HG03457 (cell line): ENCODE data around the gene LLGL1.
"Not testable (repeated sequence)": the region's sequence is repeated elsewhere in the genome, so short reads cannot be mapped to it uniquely, and the experiment has no call there.

Experiments
- ATAC-seq: cut with Tn5 transposase; IDR thresholded peaks from one replicate; pipeline ENCODE4 v1.9.1; 2021; ENCODE audit warnings: moderate number of reproducible peaks; ENCODE audit not compliant: unreplicated experiment

Gene LLGL1

GRCh38 chr17:18191967-18192366, 33.5 kb upstream of the LLGL1 start:
- ATAC-seq = no peak

- ATAC-seq = no peak
Measured at GRCh38 chr17:18194394-18194793, 31.0 kb upstream of the LLGL1 start.

- ATAC-seq = no peak
Measured at GRCh38 chr17:18194804-18195203, 30.6 kb upstream of the LLGL1 start.

- ATAC-seq = no peak
Measured at GRCh38 chr17:18195246-18195645, 30.2 kb upstream of the LLGL1 start.

- no peak for ATAC-seq
Measured at GRCh38 chr17:18197535-18198194, 27.8 kb upstream of the LLGL1 start.

GRCh38 chr17:18198530-18198929, 26.9 kb upstream of the LLGL1 start:
- ATAC-seq = no peak

- ATAC-seq = no peak
Measured at GRCh38 chr17:18201108-18201507, 24.3 kb upstream of the LLGL1 start.

- ATAC-seq = no peak
Measured at GRCh38 chr17:18203308-18203707, 22.1 kb upstream of the LLGL1 start.

GRCh38 chr17:18205861-18206260, 19.6 kb upstream of the LLGL1 start:
- no peak for ATAC-seq

GRCh38 chr17:18206962-18207361, 18.5 kb upstream of the LLGL1 start:
- ATAC-seq = no peak

GRCh38 chr17:18208092-18208491, 17.3 kb upstream of the LLGL1 start:
- no peak for ATAC-seq

GRCh38 chr17:18213666-18214270, 11.7 kb upstream of the LLGL1 start:
- ATAC-seq = no peak

GRCh38 chr17:18216906-18217305, 8.5 kb upstream of the LLGL1 start:
- ATAC-seq = not testable (repeated sequence)

- no peak for ATAC-seq
Measured at GRCh38 chr17:18217412-18218015, 7.9 kb upstream of the LLGL1 start.

- no peak for ATAC-seq
Measured at GRCh38 chr17:18218756-18219415, 6.5 kb upstream of the LLGL1 start.

GRCh38 chr17:18224053-18224386, 1.4 kb upstream of the LLGL1 start:
- no peak for ATAC-seq

GRCh38 chr17:18224387-18225120, 881 bp upstream of the LLGL1 start:
- ATAC-seq = no peak

GRCh38 chr17:18225642-18226283, 328 bp downstream of the LLGL1 start:
- no peak for ATAC-seq

GRCh38 chr17:18226284-18226945, 980 bp downstream of the LLGL1 start:
- ATAC-seq = no peak

GRCh38 chr17:18227635-18228034, 2.2 kb downstream of the LLGL1 start:
- no peak for ATAC-seq
